ENCODE measurements around the gene RUBCNL.
A peak's percentile ranks its signal among the peaks of the same experiment; 100 is the strongest.

Gene RUBCNL

DNA sequence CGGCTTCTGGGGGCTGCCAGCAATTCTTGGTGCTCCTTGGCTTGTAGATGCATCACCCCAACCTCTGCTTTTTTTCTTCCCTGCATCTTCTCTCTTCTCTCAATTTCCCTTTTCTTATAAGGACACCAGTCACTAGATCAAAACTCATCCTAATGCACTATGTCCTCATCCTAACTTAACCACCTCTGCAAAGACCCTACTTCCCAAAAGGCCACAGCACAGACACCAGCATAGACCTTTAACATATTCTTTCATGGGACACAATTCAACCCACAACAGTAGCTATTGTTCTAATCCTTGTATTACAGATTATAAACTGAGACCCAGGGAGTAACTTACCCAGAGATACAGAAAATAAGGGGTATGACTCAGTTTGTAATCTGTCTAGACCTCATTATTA lies 47.0 kb downstream of the RUBCNL start:
- no peak for DNase-seq

DNA sequence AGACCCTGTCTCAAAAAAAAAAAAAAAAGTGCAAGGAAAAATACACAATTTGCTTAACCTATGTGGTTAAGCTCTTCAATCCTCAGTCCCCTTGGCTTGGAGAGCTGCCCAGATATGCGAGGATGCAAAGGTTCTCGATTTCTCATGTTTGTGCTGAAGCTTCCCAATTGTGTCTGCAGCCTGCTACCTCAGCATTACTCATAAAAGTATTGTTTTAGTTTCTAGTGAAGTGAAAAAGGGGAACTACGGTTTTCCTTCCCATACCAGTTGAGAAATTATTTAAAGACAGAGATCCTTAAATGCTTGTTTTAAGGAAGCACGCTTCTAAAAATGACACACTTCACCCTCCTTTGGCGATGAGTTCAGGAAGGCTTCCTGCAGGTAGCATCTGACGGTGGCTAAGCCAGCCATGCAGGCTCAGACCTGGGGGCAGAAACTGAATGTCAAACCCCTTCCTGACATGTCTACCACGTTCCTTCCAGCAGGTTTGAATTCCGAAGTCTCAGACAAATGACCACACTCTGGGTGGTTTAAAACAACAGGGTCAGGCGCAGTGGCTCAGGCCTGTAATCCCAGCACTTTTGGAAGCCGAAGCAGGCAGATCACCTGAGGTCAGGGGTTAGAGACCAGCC lies 47.9 kb downstream of the RUBCNL start:
- no peak for DNase-seq

DNA sequence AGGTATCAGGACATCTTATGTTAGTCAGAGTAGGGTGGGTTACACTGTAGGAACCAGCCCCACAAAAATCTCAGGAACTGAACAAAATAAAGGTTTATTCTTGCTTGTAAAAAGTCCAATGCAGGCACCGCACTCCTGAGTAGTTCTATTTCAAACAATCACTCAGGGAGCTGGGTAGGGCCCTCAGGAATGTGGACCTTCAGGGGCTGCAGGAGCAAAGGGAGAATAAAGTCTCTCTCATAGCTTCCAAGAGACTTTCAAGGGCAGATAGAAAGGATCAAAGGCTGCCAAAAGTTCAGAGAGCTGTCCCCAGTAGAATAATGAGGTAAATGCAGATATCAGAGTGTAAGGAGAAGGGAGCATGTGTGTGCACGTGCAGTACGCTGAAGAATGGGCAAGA lies 49.4 kb downstream of the RUBCNL start:
- DNase-seq, result no peak

DNA sequence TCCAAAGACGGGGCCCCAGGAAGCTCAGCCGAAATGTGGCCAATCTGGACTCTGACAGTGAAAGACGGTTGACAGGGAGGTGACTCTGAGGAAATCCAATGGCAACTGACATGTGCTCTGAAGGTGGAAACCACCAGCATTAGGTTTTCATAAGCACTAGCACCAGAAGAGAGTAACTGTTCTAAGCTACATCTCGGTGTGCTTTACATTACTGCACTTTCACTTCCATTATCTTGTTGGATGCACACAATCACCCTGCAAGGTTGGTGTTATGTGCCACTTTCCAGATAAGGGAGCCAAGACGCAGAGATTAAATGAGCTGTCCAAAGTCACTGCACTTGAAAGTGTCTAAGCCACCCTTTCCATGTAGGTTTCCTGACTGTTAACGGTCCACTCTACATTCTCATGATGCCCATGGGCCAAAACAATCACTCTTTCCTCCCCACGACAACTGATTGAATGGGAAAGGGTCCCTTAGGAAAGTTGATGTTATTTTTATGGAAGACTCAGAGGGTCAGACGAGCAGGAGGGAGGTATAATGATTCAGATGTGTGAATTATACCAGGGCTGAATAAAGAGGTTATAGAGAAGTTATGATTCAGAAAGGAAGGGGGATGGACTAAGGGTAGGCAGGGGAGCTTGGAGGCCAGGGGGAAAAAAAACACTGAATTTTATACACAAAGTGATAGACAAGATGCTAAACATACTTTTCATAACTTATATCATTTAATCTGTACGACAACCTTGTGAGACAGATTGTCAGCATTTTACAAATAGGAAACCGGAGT lies 52.8 kb downstream of the RUBCNL start:
- no peak for DNase-seq

DNA sequence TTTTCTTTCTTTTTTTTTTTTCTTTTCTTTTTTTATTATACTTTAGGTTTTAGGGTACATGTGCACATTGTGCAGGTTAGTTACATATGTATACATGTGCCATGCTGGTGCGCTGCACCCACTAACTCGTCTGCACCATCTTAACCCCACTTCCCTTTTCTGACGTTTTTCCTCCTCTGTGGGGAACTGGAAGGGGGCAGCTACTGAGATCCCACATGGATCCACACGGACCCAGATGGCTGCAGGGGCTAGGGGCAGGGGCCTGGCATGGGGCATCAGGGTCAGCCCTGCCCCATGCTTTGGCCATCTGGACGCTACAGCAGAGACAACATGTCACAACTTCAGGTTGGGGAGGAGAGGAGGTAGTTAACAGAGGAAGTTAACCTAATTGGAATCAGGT lies 54.3 kb downstream of the RUBCNL start:
- no peak for DNase-seq

DNA sequence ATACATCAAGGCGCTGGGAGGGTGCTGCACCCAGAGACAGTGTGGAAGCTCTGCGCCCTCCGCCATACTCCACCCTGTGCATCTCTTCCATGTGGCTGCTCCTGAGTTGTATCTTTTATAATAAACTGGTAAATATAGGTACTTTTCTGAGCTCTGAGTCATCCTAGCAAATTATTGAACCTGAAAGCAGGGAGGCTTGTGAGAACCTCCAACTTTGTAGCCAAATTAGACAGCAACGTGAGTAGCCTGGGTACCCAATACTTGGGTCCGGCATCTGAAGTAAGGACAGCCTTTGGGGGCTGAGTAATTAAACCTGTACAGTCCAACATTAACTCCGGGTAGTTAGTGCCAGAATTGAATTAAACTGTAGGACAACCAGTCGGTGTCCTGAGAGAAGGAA lies 57.4 kb downstream of the RUBCNL start:
- no peak for DNase-seq

DNA sequence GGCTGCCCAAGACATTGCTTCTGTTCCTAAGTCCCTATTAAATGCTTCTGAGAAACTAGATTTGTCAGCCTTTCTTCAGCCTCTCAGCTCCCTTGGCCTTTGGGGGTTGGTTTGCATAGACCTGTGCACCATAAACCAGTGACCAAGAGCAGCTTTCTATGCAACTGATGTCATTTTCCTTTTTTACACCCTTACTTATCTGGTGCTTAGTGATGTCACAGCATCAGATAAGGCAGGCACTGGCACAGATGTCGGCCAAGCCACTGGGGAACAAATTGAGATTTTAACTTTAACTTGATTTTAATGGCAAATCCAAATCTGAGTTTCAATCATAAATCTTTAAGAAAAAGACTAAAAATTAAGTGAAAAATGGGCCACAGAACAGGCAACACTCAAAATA lies 59.8 kb downstream of the RUBCNL start:
- DNase-seq, result no peak

DNA sequence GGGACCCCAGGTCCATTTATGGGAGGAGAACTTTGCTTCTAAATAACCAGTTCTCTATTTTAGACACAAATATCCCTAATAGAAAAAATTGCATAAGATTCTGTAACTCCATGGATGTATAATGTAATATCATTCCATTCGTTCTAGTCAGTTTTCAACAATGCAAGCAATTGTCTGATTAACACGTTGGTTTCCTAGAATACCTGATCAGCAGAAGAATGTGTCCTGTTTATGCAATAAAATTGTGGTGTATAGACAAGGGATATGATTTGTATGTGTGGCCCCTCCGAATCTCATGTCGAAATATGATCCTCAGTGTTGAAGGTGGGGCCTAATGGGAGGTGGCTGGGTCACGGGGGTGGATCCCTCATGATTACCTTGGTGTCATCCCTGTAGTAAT lies 62.1 kb downstream of the RUBCNL start:
- DNase-seq, result no peak

DNA sequence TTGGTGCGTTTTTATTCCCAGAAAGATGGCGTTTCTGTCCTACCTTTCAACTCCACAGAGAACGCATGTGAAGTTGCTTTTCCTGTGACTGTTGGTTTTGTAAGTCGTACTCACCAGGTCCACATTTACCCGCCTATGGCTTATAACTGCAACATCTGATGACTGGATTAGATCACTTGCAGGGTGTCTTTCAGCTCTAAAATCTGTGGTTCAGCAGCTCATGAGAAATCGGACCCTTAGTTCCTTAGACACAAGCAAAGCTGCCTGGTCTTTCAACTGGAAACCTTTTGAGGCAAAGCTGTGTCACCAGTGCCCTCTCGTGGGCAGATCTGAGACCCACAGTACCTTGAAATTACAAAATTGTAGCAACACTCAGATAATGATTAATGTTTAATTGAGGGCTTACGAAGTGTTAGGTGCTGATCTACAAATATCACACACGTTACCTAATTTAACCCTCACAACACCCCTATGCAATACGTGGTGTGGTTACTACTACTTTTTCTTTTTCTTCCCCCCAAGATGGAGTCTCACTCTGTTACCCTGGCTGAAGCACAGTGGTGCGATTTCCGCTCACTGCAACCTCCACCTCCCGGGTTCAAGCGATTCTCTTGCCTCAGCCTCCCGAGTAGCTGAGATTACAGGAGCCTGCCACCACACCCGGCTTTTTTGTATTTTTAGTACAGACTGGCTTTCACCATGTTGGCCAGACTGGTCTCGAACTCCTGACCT lies 65.4 kb downstream of the RUBCNL start:
- DNase-seq, result peak; percentile 78

DNA sequence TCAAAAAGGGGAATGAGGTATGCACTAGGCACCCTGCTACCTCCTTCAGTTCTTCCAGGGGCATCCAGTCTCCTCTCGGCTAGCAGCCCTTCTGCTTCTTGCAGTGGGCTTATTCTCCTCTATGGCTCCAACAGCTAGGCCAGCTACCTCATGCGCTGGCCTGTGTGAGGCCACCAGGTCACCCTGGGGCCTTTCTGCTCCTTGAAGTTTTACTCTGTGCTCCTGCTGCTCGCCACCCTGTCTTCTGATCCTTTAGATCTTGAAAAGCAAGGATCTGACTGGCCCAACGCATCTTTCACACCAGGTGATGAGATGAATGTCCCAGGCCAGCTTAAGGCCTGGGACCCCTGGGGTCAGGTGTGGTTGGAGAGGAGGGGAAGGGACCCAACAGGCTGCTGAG lies 66.2 kb downstream of the RUBCNL start:
- no peak for DNase-seq

DNA sequence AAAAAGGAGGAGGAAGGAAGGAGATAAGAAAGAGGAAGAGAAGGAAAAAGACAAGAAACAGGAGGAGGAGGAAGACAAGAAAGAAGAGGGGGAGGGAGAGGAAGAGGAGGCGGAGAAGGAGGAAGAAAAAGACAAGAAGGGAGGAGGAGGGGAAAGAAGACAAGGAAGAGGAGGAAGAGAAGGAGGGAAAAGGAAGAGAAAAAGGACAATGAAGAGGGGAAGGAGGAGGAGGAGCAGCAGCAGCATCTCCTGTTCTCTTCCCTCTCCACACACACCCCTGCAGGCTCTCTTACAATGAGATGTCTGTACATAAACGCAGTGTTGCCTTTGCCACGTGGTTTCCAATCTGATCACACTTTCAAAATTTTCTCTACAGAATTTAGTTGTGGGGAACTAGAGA lies 66.6 kb downstream of the RUBCNL start:
- DNase-seq, result no peak

DNA sequence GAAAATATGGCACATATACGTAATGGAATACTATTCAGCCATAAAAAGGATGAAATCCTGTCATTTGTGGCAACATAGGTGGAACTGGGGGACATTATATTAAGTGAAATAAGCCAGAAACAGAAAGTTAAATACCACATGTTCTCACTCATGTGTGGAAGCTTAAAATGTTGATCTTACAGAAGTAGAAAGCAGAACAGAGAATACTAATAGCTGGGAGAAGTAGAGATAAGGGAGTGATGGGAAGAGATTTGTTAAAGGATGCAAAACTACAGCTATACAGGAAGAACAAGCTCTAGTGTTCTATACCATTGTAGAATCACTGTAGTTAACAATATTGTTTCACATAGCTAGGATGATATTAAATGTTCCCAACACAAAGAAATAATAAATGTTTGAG lies 68.1 kb downstream of the RUBCNL start:
- no peak for DNase-seq

DNA sequence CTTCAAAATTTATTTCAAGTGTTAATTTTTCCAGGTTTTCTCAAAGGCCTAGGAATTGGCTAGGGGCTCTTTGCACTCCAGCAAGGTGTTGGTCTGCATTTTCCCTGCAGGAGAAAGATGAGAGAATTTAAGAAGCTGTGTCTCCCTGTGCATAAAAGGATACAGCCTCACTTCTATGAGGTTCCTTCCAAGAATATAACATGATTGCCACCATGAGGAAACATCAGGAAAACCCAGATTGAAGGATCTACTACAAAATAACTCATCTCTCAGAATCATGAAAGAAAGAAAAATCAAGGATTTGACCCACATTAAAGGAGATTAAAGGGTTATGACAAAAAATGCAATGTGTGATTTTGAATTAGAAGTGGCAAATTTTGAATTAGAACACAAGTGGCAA lies 69.9 kb downstream of the RUBCNL start:
- DNase-seq, result no peak

DNA sequence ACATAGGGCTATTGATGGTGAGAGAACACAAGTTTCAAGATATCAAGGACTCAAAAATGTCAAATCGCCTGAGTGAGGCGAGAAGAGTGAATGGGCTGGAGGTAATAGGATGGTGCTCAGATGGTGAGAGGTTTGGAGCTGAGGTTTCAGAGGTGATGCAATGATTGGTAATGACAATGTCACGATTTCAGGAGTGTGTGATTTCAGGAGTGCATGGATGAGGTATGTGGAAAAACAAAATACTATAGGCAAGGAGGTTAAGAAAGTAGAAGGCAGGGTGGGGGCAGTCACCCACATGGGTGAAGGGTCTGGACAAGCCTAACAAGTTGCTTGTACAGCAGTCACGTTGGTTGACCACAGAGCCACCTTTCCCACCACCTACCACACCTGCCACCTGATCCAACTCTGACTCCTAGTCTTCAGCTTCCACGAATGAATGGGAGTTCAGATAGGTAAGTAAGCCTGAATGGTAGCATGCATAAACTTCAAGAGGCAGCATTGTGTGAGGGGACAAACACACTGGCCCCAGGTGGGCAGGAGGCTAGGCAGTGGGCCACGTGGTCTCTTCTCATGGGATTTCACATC lies 71.5 kb downstream of the RUBCNL start:
- DNase-seq, result peak; percentile 26

DNA sequence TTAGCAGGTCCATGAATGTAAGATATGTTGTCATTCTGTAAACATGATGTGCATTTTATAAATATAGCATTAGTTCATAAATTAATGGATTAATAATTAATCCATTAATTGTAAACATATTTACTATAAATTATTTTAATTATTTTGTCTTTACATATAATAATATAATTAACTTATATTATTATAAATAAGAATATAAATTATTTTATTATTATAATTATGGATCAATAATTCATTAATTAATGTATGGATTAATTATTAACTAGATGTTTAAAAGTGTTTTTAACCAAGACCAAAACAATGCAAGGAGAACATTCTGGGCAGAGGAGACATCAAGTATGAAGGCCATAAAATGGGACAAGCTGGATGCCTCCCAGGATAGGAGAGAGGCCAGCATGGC lies 72.0 kb downstream of the RUBCNL start:
- DNase-seq, result no peak

DNA sequence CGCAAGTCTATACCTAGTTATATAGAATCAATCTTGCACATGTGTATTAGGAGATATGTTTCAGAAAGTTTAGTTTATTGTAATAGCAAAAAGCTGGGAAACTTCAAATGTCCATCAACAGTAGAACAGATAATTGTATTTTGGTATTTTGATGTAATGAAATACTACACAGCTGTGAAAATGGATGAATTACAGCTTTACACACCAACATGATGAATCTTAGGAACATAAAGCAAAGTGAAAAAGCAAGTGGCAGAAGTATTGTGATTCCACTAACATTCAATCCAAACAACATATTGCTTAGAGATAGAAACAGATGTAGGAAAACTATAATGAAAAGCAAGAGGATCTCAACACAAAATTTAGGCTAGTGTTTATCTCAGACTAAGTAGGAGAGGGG lies 72.5 kb downstream of the RUBCNL start:
- no peak for DNase-seq

DNA sequence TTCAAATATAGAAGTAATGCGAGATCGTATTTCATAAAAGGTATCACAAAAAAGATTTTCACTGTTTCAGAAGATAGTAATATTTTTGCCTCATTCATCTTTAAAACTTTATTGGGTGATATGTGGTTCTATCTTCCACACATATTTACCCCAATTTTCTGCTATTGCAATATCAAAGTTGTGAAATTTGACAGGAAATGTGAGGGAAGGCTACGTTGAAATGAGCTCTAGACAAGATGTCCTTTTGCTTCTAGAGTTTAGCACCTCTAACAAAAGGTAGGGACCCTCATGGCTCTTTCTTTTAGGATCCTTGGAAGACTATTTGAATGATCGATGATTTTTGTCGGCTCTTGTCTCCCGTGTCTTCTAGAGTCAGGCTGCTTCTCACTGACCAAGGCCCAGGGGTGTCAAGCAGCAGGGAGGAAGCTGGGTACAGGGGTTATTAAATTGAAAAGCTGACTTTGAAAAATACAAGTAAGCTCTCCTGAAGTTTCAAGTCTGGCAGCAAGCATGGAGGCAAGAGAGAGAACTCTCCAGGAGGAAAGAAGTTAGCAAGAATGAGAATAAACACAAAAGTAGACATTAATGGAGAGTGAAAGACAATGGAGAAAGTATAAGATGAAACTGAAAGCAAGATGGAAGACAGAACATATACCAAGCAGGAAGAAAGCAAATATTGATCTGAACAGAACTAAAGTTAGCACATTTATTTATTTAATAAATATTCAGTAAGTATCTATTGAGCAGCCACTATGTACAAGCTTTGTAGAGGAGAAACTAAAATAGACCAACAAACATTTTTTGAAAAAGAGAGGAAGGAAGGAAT lies 73.4 kb downstream of the RUBCNL start:
- DNase-seq, result no peak

DNA sequence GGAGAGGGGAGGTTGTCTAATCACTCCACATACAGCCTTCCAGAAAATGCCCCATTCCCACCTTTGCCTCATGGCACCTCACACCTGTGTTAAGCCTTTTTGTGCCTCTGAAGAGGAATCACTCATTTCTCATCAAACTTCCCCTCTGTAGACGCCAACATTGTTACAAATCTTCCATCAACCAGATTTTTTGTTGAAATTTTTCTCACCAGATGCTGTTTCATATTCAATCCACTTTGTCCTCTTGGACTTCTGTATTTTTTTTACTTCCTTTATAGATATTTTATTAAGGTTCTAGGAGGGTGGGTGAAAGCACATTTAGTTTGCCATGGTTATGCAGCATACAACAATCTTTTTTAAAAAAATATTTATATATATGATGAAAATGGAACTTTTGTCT lies 74.0 kb downstream of the RUBCNL start:
- no peak for DNase-seq

DNA sequence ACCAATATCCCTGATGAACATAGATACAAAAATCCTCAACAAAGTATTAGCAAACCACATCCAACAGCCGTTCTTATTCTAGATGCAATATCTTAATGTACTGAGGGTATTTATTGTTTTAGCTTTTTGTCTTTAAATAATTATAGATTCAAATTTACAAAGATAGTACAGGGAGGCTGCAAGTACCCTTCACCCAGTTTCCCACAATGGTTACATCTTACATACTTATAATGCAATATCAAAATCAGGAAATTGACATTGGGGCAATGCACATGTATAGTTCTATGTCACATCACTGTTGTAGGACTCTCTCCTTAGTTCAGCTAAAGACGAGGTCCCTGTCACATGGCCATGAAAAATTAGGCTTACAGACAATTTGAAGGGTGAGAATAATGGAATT lies 75.8 kb downstream of the RUBCNL start:
- DNase-seq, result no peak

DNA sequence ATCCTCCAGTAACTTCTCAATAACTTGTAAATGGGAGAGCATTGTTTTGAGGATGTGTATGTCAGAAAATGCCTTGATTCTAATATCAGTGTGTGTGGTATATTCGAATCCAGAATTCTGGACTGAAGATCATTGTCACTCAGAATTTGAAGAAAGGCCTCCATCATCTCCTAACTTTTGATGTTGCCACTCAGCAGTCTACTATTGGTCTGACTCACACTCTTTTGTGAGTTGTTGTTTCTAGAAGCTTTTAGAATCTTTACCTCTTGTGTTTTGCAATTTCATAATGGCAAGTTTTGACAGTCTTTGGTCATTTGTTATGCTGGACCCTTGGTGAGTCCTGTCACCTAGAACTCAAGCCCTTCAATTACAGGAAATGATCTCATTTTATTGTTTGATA lies 77.0 kb downstream of the RUBCNL start:
- DNase-seq, result no peak

DNA sequence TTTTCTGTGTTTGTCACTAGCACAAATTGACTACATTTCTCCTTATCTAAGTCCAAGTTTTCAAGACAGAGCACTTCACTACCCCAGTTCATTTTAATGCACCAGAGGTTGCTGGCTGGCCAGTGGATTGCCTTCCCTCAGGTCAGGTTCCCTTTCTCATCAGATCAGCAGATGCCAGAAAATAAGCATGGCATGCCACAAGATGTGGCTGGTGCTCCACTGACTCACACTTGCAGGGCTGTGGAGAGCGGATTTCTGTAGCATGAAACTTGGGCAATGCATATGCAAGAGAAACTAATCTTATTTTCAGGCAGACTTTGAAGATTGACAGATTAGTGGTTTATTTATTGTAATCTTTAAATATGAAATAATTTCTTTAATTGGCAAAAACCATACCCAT lies 79.5 kb downstream of the RUBCNL start:
- DNase-seq, result no peak

DNA sequence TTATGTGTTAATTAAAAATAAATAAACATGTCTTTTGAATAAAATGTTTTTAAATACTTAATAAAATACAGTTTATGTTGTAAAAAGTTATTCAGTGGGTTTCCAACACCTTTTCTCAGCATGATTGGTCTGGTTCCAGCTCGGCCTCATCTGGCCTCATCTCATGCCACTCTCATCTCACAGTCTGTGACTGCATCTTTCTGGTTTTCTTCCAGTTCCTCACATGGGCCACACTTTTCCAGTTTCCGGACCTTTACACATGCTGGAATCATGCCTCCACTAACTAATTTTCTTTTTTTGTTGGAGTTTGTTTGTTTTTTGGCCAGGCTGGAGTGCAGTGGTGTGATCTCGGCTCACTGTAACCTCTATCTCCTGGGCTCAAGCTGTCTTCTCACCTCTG lies 82.5 kb downstream of the RUBCNL start:
- DNase-seq, result no peak
